Breast epithelium (tissue), 4 donors: Measurements from ENCODE around the gene TNIP2. TPM values are rescaled to one million over a fixed set of nuclear protein-coding genes. Genes with fewer than 3 reads are reported as not detected.

Experiments used
- DNase-seq, 2 donors: peaks; one replicate each; pipeline ENCODE4 v3.0.0-alpha.2; 2019; ENCODE audit warnings: low spot score in 2 of 2
- H3K27ac ChIP-seq, 2 donors: fragments of 200-600 bp; sonication (generic) in 1 of 2; one replicate each; pipeline ENCODE4 v1.5.1; 2016 to 2019; ENCODE audit warnings: mild to moderate bottlenecking in 1 of 2
- H3K27me3 ChIP-seq, 2 donors: fragments of 200-600 bp; sonication (generic) in 1 of 2; one replicate each; pipeline versions ENCODE4 v1.5.1 to v1.6.0; 2017 to 2019; ENCODE audit warnings: control low read depth in 1 of 2, mild to moderate bottlenecking in 1 of 2
- H3K36me3 ChIP-seq: fragments of 200-600 bp; one replicate; pipeline ENCODE4 v1.5.1; 2019
- H3K4me1 ChIP-seq, 2 donors: fragments of 200-600 bp; sonication (generic); one replicate each; pipeline ENCODE4 v1.5.1; 2016 to 2019; ENCODE audit warnings: control low read depth in 1 of 2
- H3K4me3 ChIP-seq, 3 donors: fragments of 200-600 bp; sonication (generic); 1 replicate in 2 of 3; 2 replicates in 1 of 3; pipeline ENCODE4 v1.5.1; 2016 to 2019; ENCODE audit warnings: mild to moderate bottlenecking in 3 of 3, moderate library complexity in 2 of 3
- H3K9me3 ChIP-seq, 2 donors: fragments of 200-600 bp; sonication (generic) in 1 of 2; one replicate each; pipeline ENCODE4 v1.5.1; 2016 to 2019; ENCODE audit warnings: control low read depth in 1 of 2
- POLR2A ChIP-seq: fragments of 450-650 bp; IDR thresholded peaks from one replicate; pipeline ENCODE4 v1.6.1; 2016; ENCODE audit warnings: antibody characterized with exemption, mild to moderate bottlenecking, moderate library complexity
- POLR2AphosphoS5 ChIP-seq, 3 donors: sonication (generic); formaldehyde crosslinking; IDR thresholded peaks; one replicate each; pipeline ENCODE4 v1.6.1; 2017; ENCODE audit warnings: antibody characterized with exemption in 3 of 3
- intact Hi-C: fragments of 100-400 bp; cut with DNase I; formaldehyde crosslinking; loops from one replicate; pipeline ENCODE4 v1.15.1; 2023; ENCODE audit warnings: low total_unique reads
- total RNA-seq, 3 donors: library from RNA; depleted of rRNA; stranded (reverse); fragments of >200 nt; gene quantifications; one replicate each; pipeline ENCODE4 v1.1.0, GENCODE V29; 2016
- TF ChIP-seq, protein P1 (sequence below), 3 donors: fragments of 450-650 bp; IDR thresholded peaks; one replicate each; pipeline ENCODE4 v1.5.1; 2016 to 2017; ENCODE audit warnings: antibody characterized with exemption in 3 of 3, mild to moderate bottlenecking in 3 of 3, moderate library complexity in 3 of 3

TNIP2 gene, protein sequence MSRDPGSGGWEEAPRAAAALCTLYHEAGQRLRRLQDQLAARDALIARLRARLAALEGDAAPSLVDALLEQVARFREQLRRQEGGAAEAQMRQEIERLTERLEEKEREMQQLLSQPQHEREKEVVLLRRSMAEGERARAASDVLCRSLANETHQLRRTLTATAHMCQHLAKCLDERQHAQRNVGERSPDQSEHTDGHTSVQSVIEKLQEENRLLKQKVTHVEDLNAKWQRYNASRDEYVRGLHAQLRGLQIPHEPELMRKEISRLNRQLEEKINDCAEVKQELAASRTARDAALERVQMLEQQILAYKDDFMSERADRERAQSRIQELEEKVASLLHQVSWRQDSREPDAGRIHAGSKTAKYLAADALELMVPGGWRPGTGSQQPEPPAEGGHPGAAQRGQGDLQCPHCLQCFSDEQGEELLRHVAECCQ
- total RNA-seq: 10 to 100 TPM; 46.4 to 73.4 (median 64.2) TPM

DNA sequence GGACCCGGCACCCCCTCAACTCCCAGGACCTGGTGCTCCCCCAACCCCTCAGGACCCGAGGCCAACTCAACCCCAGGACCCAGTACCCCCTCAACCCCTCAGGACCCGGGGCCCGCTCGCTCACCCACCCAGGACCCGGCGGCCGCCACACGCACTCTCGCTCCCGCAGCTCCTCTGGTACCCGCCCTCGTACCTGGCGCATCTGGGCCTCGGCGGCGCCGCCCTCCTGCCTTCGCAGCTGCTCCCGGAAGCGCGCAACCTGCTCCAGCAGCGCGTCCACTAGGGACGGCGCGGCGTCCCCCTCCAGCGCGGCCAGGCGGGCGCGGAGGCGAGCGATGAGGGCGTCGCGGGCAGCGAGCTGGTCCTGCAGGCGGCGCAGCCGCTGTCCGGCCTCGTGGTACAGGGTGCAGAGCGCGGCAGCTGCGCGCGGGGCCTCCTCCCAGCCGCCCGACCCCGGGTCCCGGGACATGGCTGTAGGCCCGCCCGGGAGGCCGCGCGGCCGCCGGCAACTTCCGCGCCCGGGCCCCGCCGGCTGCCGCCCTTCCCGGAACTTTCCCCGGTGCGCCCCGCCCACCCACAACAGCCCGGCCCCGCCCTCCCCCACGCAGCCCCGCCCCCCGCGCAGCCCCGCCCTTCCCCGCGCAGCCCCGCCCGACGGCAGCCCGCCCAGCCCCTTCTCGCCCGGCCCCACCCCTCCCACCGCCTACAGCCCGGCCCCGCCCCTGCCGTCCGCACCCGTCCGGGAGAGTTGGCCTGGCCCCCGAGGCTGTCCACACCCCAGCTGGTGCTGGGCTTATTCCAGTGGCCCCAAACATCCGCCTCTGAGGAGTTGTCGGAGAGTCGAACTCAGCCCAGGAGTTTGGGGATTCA lies at the start of gene TNIP2:
Gene TNIP2, minus strand, starts transcription at position 516 of the 870 bp plus-strand sequence. Its CDS starts 47 bp downstream, at position 469.
- peak within 1 kb of the TSS; percentile 73 to 92 for H3K27ac ChIP-seq
- H3K27me3 ChIP-seq: no peaks in the 10 kb centered on the region
- H3K9me3 ChIP-seq: no peaks in the 10 kb centered on the region
- H3K4me1 ChIP-seq: peaks cover 4 to 8% of the 10 kb centered on the region in 2 donors
- H3K36me3 ChIP-seq: no peaks in the 10 kb centered on the region
- H3K4me3 ChIP-seq: peak within 1 kb of the TSS; percentile 80 to 92 (median 83)
- DNase-seq: peak; percentile 59 to 88
- intact Hi-C loops: no loop called here
- TF ChIP-seq, protein P1, sequence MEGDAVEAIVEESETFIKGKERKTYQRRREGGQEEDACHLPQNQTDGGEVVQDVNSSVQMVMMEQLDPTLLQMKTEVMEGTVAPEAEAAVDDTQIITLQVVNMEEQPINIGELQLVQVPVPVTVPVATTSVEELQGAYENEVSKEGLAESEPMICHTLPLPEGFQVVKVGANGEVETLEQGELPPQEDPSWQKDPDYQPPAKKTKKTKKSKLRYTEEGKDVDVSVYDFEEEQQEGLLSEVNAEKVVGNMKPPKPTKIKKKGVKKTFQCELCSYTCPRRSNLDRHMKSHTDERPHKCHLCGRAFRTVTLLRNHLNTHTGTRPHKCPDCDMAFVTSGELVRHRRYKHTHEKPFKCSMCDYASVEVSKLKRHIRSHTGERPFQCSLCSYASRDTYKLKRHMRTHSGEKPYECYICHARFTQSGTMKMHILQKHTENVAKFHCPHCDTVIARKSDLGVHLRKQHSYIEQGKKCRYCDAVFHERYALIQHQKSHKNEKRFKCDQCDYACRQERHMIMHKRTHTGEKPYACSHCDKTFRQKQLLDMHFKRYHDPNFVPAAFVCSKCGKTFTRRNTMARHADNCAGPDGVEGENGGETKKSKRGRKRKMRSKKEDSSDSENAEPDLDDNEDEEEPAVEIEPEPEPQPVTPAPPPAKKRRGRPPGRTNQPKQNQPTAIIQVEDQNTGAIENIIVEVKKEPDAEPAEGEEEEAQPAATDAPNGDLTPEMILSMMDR (IDR thresholded peaks at IDR 0.05): peak in 1 of 3 donors; percentile 41
- no peak for TF ChIP-seq POLR2A
- TF ChIP-seq POLR2AphosphoS5 (IDR thresholded peaks at IDR 0.05): peak in 2 of 3 donors; percentile 49 to 60

DNA sequence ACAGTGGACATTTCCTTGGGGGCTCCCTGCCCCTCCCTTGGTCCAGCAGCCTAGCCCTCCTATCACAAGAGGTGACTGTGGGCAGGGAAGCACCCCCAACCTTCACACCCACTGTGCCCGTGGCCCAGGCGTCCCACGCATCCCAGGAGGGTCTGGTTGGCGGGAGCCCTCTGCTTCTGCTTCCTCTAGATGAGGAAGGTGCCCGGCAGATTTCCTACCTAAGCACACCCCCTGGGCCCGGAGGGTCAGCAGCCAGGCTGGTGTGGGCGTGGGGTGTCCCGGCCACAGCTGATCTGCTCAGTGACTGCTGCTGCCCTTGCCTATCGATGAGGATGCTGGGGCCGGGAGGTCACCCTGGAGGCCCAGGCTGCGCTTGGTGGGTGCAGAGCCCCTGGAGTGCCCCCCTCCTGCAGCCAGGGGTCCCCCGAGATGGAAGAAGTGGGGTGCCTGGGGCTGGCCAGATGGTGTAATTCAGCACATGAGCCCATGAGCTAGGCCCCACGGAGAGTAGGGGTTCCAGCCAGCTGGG lies 48.9 kb upstream of the TNIP2 start:
- peak overlapping the region; percentile 54 to 57 for H3K27ac ChIP-seq

DNA sequence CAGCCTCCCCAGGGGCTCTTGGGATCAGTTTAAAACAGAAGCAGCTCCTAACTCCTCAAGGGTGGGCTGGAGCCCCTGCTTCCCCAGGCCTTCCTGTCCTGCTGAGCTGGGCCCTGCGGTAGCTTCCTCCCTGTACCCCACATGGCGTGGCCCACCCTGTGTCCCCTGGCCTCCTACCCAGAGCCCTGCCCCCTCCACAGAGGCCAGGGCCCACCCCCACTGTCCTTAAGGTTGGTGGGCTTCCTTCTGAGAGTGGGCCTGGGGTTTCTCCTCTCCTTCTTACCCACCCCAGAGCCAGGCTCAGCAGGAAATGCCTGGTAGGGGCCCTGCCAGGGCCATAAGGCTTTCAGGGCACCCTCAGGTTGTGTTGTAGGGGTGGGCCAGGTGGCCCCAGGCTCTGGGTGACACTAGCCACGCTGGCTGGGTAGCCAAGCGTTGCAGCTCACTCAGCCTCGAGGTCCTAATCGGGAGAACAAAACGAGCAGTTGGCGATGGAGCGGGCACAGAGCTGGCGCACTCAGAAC lies 48.4 kb upstream of the TNIP2 start:
- TF ChIP-seq POLR2A: no peak
- no peak for TF ChIP-seq POLR2AphosphoS5 (IDR thresholded peaks at IDR 0.05)
- TF ChIP-seq, protein P1 (IDR thresholded peaks at IDR 0.05): no peak
- H3K27ac ChIP-seq: peak overlapping the region; percentile 54 to 57
- no peaks in the 10 kb centered on the region for H3K36me3 ChIP-seq
- H3K9me3 ChIP-seq: no peaks in the 10 kb centered on the region
- H3K27me3 ChIP-seq: no peaks in the 10 kb centered on the region
- H3K4me3 ChIP-seq: no peak overlapping the region
- DNase-seq: no peak
- H3K4me1 ChIP-seq: peaks cover 17 to 49% of the 10 kb centered on the region in 2 donors
- intact Hi-C loops: no loop called here

More for the DNA sequence above, 48.9 kb upstream of the TNIP2 start:
- H3K4me1 ChIP-seq: peaks cover 15 to 45% of the 10 kb centered on the region in 2 donors
- H3K27me3 ChIP-seq: no peaks in the 10 kb centered on the region
- no peak overlapping the region for H3K4me3 ChIP-seq
- H3K9me3 ChIP-seq: no peaks in the 10 kb centered on the region
- no peaks in the 10 kb centered on the region for H3K36me3 ChIP-seq
- DNase-seq: no peak
- TF ChIP-seq POLR2A (no peak), POLR2AphosphoS5 (IDR thresholded peaks at IDR 0.05) (no peak)
- TF ChIP-seq, protein P1 (IDR thresholded peaks at IDR 0.05): no peak
- intact Hi-C loops: no loop called here

DNA sequence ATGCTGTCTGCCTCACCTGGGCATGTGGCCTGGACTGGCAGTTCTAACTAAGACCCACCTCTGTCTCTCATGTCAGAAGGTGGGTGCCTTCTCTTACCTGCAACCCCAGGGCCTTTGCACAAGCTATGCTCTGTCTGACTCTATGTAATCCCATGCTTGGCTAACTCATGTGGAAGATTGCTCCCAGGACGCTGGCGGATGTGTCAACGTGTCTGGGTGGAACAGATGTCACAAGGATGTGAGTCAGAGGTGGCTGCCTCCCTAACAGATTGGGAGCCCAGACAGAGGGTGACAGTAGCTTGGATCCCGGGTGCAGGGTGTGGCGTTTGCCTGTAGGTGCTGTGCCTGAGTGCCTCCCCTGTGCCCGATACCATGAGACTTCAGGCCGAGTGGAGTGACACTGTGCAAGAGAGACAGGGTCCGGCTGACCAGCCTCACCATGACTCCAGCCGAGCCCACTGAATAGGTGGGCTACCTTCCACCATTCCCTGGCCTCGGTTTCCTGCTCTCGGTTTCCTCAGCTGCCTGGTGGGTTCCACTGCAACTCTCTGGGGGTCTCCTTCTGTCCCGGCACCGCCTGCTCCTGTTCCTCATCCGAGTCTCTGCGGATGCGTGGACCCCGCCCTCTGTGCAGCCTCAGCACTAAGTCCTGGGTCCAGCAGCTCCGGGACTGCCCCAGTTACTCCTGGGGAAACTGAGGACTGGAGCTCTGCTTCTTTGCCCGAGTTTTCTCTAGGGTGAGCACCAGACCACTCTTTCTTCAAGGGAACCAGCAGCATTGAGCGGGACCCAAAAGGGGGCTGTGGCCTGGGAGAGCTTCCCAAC lies 47.7 kb upstream of the TNIP2 start:
- Histone ChIP-seq H3K9me3 (no peaks in the 10 kb centered on the region), H3K4me1 (peaks cover 21 to 55% of the 10 kb centered on the region in 2 donors), H3K27ac (peak overlapping the region; percentile 54 to 57), H3K36me3 (no peaks in the 10 kb centered on the region), H3K27me3 (no peaks in the 10 kb centered on the region), H3K4me3 (no peak overlapping the region)
- intact Hi-C loops: no loop called here
- peak in 1 of 3 donors; percentile 54 for TF ChIP-seq POLR2AphosphoS5 (IDR thresholded peaks at IDR 0.05)
- TF ChIP-seq POLR2A: no peak
- no peak for DNase-seq
